Measurements from ENCODE around the gene PLK3.

PLK3 gene

DNA sequence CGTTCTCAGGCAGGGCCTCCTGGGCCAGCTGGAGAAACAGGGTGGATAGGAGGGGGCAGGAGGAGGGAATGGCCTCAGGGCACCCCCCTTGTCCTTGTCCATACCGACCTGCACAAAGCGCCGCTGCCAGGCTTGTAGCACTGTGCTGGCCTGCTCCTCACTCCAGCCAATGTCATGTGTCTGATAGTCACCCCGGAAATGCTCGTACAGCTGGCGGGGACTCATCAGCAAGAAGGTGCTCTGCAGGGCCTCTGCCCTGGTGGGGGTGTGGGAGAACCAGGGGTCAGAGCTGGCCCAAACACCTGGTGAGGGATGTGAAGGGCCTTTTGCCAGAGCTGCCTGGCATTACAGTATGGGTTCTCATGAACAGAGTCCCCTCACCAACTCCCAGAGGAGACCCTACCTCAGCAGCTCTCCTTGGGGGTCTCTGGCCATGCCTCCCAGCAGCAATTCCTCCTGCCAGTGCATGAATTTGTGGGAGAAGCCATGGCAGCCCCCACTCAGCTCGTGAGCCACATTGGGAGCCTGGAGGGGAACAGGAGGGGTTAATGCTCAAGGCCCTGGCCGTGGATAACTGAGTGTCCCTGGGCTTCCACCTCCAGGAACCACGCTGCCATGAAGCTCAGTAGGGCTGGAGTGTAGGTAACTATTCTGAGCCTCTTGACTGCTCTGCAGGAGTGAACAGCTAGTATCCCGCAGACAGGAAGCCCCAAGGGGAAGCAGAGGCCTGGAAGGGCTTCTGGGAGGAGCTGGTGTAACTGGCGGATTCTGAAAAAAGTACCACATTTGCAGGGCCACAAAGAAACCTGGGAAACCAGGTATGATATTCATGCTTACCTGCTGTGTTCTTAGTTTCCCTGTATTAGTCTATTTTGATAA, 29.6 kb downstream of the PLK3 start:
- no peaks in the 10 kb centered on the region for H3K9me2 ChIP-seq (ENCODE audit: low read depth, low read length)
- no peaks in the 10 kb centered on the region for H4K20me1 ChIP-seq (ENCODE audit: insufficient read depth, low read length)
- H3K27ac ChIP-seq (ENCODE audit: low read depth, low read length, poor library complexity, severe bottlenecking): no peak overlapping the region
- H3K9ac ChIP-seq (ENCODE audit: low read length): no peak overlapping the region
- no peak overlapping the region for H3K4me3 ChIP-seq (ENCODE audit: low read depth, low read length, poor library complexity, severe bottlenecking)
- no peak overlapping the region for H2AFZ ChIP-seq (ENCODE audit: low read length)
- H3K27me3 ChIP-seq (ENCODE audit: insufficient read depth, low read length): peaks cover 10% of the 10 kb centered on the region; the same call in 1 of the 2 replicates
- H3F3A ChIP-seq (ENCODE audit: insufficient read depth, low read length): no peaks in the 10 kb centered on the region
- no peak for TF ChIP-seq EZH2 (IDR thresholded peaks at IDR 0.05; ENCODE audit: borderline replicate concordance, low read length)
- no peak for TF ChIP-seq CTCF (IDR thresholded peaks at IDR 0.05; ENCODE audit: low read length)
- H3K4me2 ChIP-seq (ENCODE audit: low read length): no peak overlapping the region
- peaks cover 8% of the 10 kb centered on the region for H3K4me1 ChIP-seq (ENCODE audit: insufficient read depth, low read length, severe bottlenecking)
- H3K79me2 ChIP-seq (ENCODE audit: insufficient read depth, low read length): no peaks in the 10 kb centered on the region
- H3K36me3 ChIP-seq (ENCODE audit: insufficient read depth, low read length): no peaks in the 10 kb centered on the region; the same call in 1 of the 2 replicates
- H3K9me3 ChIP-seq (ENCODE audit: low read length): no peaks in the 10 kb centered on the region

DNA sequence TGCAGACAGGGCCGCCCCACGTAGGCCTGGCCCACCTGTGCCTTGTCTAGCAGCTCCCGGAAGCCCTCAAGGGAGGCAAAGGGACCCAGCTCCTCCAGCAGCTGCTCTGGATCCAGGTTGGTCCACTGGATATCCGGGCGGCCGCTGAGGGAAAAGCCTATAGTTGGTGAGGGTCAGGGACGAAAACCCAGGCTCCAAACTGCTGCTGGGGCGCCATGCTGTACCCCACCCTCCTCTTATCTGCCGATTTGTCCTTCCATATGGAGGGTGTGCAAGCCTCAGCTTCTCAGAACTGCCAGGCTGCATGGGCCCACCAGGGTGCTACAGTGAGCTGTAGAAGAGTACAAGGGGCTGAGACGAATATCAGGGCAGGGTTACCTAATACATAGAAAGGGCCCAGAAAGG, 30.7 kb downstream of the PLK3 start:
- no peaks in the 10 kb centered on the region for H3F3A ChIP-seq (ENCODE audit: insufficient read depth, low read length)
- no peaks in the 10 kb centered on the region; the same call in 1 of the 2 replicates for H3K36me3 ChIP-seq (ENCODE audit: insufficient read depth, low read length)
- no peak overlapping the region for H3K4me3 ChIP-seq (ENCODE audit: low read depth, low read length, poor library complexity, severe bottlenecking)
- H3K4me2 ChIP-seq (ENCODE audit: low read length): no peak overlapping the region
- H3K27me3 ChIP-seq (ENCODE audit: insufficient read depth, low read length): peaks cover 10% of the 10 kb centered on the region; the same call in 1 of the 2 replicates
- no peak overlapping the region for H3K27ac ChIP-seq (ENCODE audit: low read depth, low read length, poor library complexity, severe bottlenecking)
- no peaks in the 10 kb centered on the region for H4K20me1 ChIP-seq (ENCODE audit: insufficient read depth, low read length)
- no peaks in the 10 kb centered on the region for H3K9me2 ChIP-seq (ENCODE audit: low read depth, low read length)
- H3K4me1 ChIP-seq (ENCODE audit: insufficient read depth, low read length, severe bottlenecking): peaks cover 12% of the 10 kb centered on the region
- no peak overlapping the region for H2AFZ ChIP-seq (ENCODE audit: low read length)
- H3K9me3 ChIP-seq (ENCODE audit: low read length): no peaks in the 10 kb centered on the region
- H3K79me2 ChIP-seq (ENCODE audit: insufficient read depth, low read length): no peaks in the 10 kb centered on the region
- TF ChIP-seq CTCF (IDR thresholded peaks at IDR 0.05; ENCODE audit: low read length): 0 out of 2 replicates have a peak, but pooled peaks have one; percentile 9
- no peak for TF ChIP-seq EZH2 (IDR thresholded peaks at IDR 0.05; ENCODE audit: borderline replicate concordance, low read length)
- no peak overlapping the region for H3K9ac ChIP-seq (ENCODE audit: low read length)

GRCh38 chr1:44831516-44831915, 31.3 kb downstream of the PLK3 start:
- no peak overlapping the region for H3K9ac ChIP-seq (ENCODE audit: low read length)
- peaks cover 5% of the 10 kb centered on the region; the same call in 1 of the 2 replicates for H3K27me3 ChIP-seq (ENCODE audit: insufficient read depth, low read length)
- no peaks in the 10 kb centered on the region; the same call in 1 of the 2 replicates for H3K36me3 ChIP-seq (ENCODE audit: insufficient read depth, low read length)
- H3K9me2 ChIP-seq (ENCODE audit: low read depth, low read length): no peaks in the 10 kb centered on the region
- H4K20me1 ChIP-seq (ENCODE audit: insufficient read depth, low read length): no peaks in the 10 kb centered on the region
- no peak overlapping the region for H3K27ac ChIP-seq (ENCODE audit: low read depth, low read length, poor library complexity, severe bottlenecking)
- TF ChIP-seq EZH2 (IDR thresholded peaks at IDR 0.05; ENCODE audit: borderline replicate concordance, low read length) (no peak), CTCF (IDR thresholded peaks at IDR 0.05; ENCODE audit: low read length) (no peak)
- H3K9me3 ChIP-seq (ENCODE audit: low read length): no peaks in the 10 kb centered on the region
- no peak overlapping the region for H3K4me3 ChIP-seq (ENCODE audit: low read depth, low read length, poor library complexity, severe bottlenecking)
- no peak overlapping the region for H2AFZ ChIP-seq (ENCODE audit: low read length)
- no peaks in the 10 kb centered on the region for H3K79me2 ChIP-seq (ENCODE audit: insufficient read depth, low read length)
- no peak overlapping the region for H3K4me2 ChIP-seq (ENCODE audit: low read length)
- peaks cover 15% of the 10 kb centered on the region for H3K4me1 ChIP-seq (ENCODE audit: insufficient read depth, low read length, severe bottlenecking)
- H3F3A ChIP-seq (ENCODE audit: insufficient read depth, low read length): no peaks in the 10 kb centered on the region
